ENCODE measurements around the gene CDK14. TPM values are rescaled to one million over a fixed set of nuclear protein-coding genes. Genes with fewer than 3 reads are reported as not detected.
"Not testable (repeated sequence)": the region's sequence is repeated elsewhere in the genome, so short reads cannot be mapped to it uniquely, and the experiment has no call there.

Gene CDK14
- total and polyA plus RNA-seq, 10 of the 15 experiments (the other 5 are each of a cell fraction or from before 2014, with no cell fraction given), result 6.5 to 61.3 (median 24.2) TPM

- no peak for TF ChIP-seq NKRF (conservative IDR thresholded peaks at IDR 0.05)
- no peak for TF ChIP-seq KLF5 (IDR thresholded peaks at IDR 0.05; ENCODE audit: partially characterized antibody)
- TF ChIP-seq ZSCAN29 (IDR thresholded peaks at IDR 0.05), result no peak
Measured at GRCh38 chr7:90920336-90920735, 324.2 kb downstream of the CDK14 start (continued).

- H3K27ac ChIP-seq (ENCODE audit: control insufficient read depth, insufficient read depth), result no peak overlapping the region
- ATAC-seq (no peak), DNase-seq (ENCODE audit: low read depth, low spot score) (no peak), FAIRE-seq (no peak)
- ChIA-PET RAD21 (ENCODE audit: unreplicated experiment) (no interaction called here), CTCF (interaction anchor here (1.0 to 1.3 kb wide), 2 partner anchors 9 to 215 kb away, joined by 3 to 4 read pairs; no protein-coding TSS in a partner anchor), POLR2A (no interaction called here), SMC1A (ENCODE audit: uncharacterized antibody, unreplicated experiment) (no interaction called here)
- H2AFZ ChIP-seq (ENCODE audit: control insufficient read depth, low read depth, low read length), result no peak overlapping the region
- intact Hi-C loops (cut with micrococcal nuclease; ENCODE audit: unreplicated experiment) (no loop called here), in situ Hi-C loops (cut with MboI) (no loop called here)
- 97% methylated on average over 2 of the region's 2 CpGs for WGBS (ENCODE audit: insufficient coverage, insufficient replicate concordance, low lambda C conversion rate, missing lambda C conversion rate)
- H3K9ac ChIP-seq (ENCODE audit: control insufficient read depth, insufficient read depth, low read length), result no peak overlapping the region
- TF ChIP-seq RELA (IDR thresholded peaks at IDR 0.05; ENCODE audit: borderline replicate concordance, partially characterized antibody) (no peak), SKIL (IDR thresholded peaks at IDR 0.05; ENCODE audit: low read depth, poor library complexity, severe bottlenecking) (no peak), CEBPB (IDR thresholded peaks at IDR 0.05; ENCODE audit: borderline replicate concordance in 1 of 2, low read depth in 2 of 2, low read length in 2 of 2) (no peak), SMARCA5 (IDR thresholded peaks at IDR 0.05) (no peak), ATF7 (IDR thresholded peaks at IDR 0.05; ENCODE audit: low read depth) (no peak), STAT1 (conservative IDR thresholded peaks at IDR 0.05) (no peak)
- no peak overlapping the region for H3K4me3 ChIP-seq
- H3K4me2 ChIP-seq (ENCODE audit: control insufficient read depth, insufficient read depth), result no peak overlapping the region
- no TSS peak for BruUV-seq (replicated peaks)
- H3K27me3 ChIP-seq (replicated peaks in 1 of 2; ENCODE audit: control insufficient read depth in 2 of 2, insufficient read depth in 2 of 2, low read length in 1 of 2), result no peaks in the 10 kb centered on the region
- no peaks in the 10 kb centered on the region for H3K79me2 ChIP-seq (ENCODE audit: control insufficient read depth, insufficient read depth, low read length)
- no peaks in the 10 kb centered on the region for H3K36me3 ChIP-seq (ENCODE audit: control insufficient read depth in 2 of 2, insufficient read depth in 2 of 2, low read length in 1 of 2)
- H3K4me1 ChIP-seq (ENCODE audit: control insufficient read depth, insufficient read depth, low read length), result no peaks in the 10 kb centered on the region
- no peaks in the 10 kb centered on the region for H3K9me3 ChIP-seq (replicated peaks; ENCODE audit: control insufficient read depth, insufficient read depth, low read length)
- H4K20me1 ChIP-seq (ENCODE audit: control insufficient read depth, insufficient read depth), result no peaks in the 10 kb centered on the region
Measured at GRCh38 chr7:90923541-90923997, 327.4 kb downstream of the CDK14 start.

GRCh38 chr7:90928700-90929424 lies 332.7 kb downstream of the CDK14 start:
- ChIA-PET SMC1A (ENCODE audit: uncharacterized antibody, unreplicated experiment) (interaction anchor here (0.7 to 6.7 kb wide), 8 partner anchors 9 to 220 kb away, joined by 3 to 54 read pairs (median 4); no protein-coding TSS in a partner anchor), CTCF (interaction anchor here (1.1 to 6.3 kb wide), 6 partner anchors 9 to 220 kb away, joined by 3 to 71 read pairs (median 8); no protein-coding TSS in a partner anchor), POLR2A (interaction anchor here (0.6 kb wide), 1 partner anchor 85 kb away, joined by 6 read pairs; no protein-coding TSS in a partner anchor), RAD21 (ENCODE audit: unreplicated experiment) (interaction anchor here (1.0 to 5.3 kb wide), 3 partner anchors 76 to 219 kb away, joined by 3 to 55 read pairs (median 4); no protein-coding TSS in a partner anchor)
- H3K9me3 ChIP-seq (replicated peaks; ENCODE audit: control insufficient read depth, insufficient read depth, low read length); H3K27me3 ChIP-seq (replicated peaks in 1 of 2; ENCODE audit: control insufficient read depth in 2 of 2, insufficient read depth in 2 of 2, low read length in 1 of 2); FAIRE-seq; DNase-seq (ENCODE audit: low read depth, low spot score); BruUV-seq (replicated peaks); H4K20me1 ChIP-seq (ENCODE audit: control insufficient read depth, insufficient read depth); H3K9ac ChIP-seq (ENCODE audit: control insufficient read depth, insufficient read depth, low read length); H3K36me3 ChIP-seq (ENCODE audit: control insufficient read depth in 2 of 2, insufficient read depth in 2 of 2, low read length in 1 of 2); H3K27ac ChIP-seq (ENCODE audit: control insufficient read depth, insufficient read depth); in situ Hi-C loops (cut with MboI); intact Hi-C loops (cut with micrococcal nuclease; ENCODE audit: unreplicated experiment); ATAC-seq; H3K4me3 ChIP-seq; H3K4me2 ChIP-seq (ENCODE audit: control insufficient read depth, insufficient read depth); H3K79me2 ChIP-seq (ENCODE audit: control insufficient read depth, insufficient read depth, low read length); H2AFZ ChIP-seq (ENCODE audit: control insufficient read depth, low read depth, low read length): not testable (repeated sequence)
- H3K4me1 ChIP-seq (ENCODE audit: control insufficient read depth, insufficient read depth, low read length), result peaks cover 22% of the 10 kb centered on the region
- WGBS (ENCODE audit: insufficient coverage, insufficient replicate concordance, low lambda C conversion rate, missing lambda C conversion rate), result 64% methylated on average over 9 of the region's 13 CpGs

Data from GM12878 (cell line).